K562 (cell line): ENCODE results near the gene TBC1D7. TPM values are rescaled to one million over a fixed set of nuclear protein-coding genes. Genes with fewer than 3 reads are reported as not detected.
A peak's percentile ranks its signal among the peaks of the same experiment; 100 is the strongest.

ENCODE experiments used
- ATAC-seq: fragments of 200-7000 bp; cut with Tn5 transposase; 3 replicates; pipeline ENCODE4 v1.9.1; 2020; ENCODE audit warnings: moderate library complexity
- BruUV-seq: library from RNA; stranded (reverse); fragments of 400-500 nt; replicated peaks from 2 replicates; lab custom pipeline; 2021; lab: Mats Ljungman, UMichigan
- CTCF ChIA-PET: fragments of 300-600 bp; formaldehyde crosslinking; extraction: SDS; loops from one replicate; lab custom pipeline; 2021; ENCODE audit warnings: low intra/inter-chr PET ratio; lab: Yijun Ruan, JAX
- POLR2A ChIA-PET: fragments of 300-600, 350-650 bp; sonication (Branson Sonifier 250); formaldehyde crosslinking; extraction: SDS; loops from one replicate; lab custom pipeline; 2021; ENCODE audit warnings: antibody characterized with exemption, inconsistent platforms; lab: Yijun Ruan, JAX
- DNase-seq, 4 experiments: peaks; one replicate each; pipeline versions ENCODE4 v3.0.0 to v3.0.0-alpha.2; 2011 to 2018; ENCODE audit warnings: low spot score in 3 of 4, mixed read lengths in 3 of 4; ENCODE audit errors: extremely low read depth in 1 of 4
- FAIRE-seq: peaks from 2 replicates; lab custom pipeline; 2011; peaks lifted over from hg19 to GRCh38; lab: Jason Lieb, UNC
- H2AFZ ChIP-seq: 2 replicates; pipeline ENCODE4 v1.6.0; 2011; ENCODE audit warnings: low read depth, low read length, control low read depth, inconsistent platforms
- H3K27ac ChIP-seq: fragments of 200-600 bp; 3 replicates; pipeline ENCODE4 v1.8.0; 2011; ENCODE audit warnings: low read depth, mild to moderate bottlenecking, control low read depth, inconsistent platforms, low read length, moderate library complexity, mixed read lengths; ENCODE audit errors: extremely low read depth
- H3K27me3 ChIP-seq, 2 experiments: fragments of 300-600 bp in 1 of 2; 2 replicates in 1 of 2; 3 replicates in 1 of 2; pipeline versions ENCODE4 v1.6.0 to v1.8.0; 2011; ENCODE audit warnings: inconsistent platforms in 2 of 2, low read length in 2 of 2, mild to moderate bottlenecking in 1 of 2, mixed read lengths in 1 of 2, moderate library complexity in 1 of 2; ENCODE audit not compliant: control insufficient read depth in 2 of 2, insufficient read depth in 2 of 2
- H3K36me3 ChIP-seq: fragments of 300-600 bp; 3 replicates; pipeline ENCODE4 v1.8.0; 2011; ENCODE audit warnings: mild to moderate bottlenecking, low read length, inconsistent platforms; ENCODE audit not compliant: control insufficient read depth, insufficient read depth
- H3K4me1 ChIP-seq, 2 experiments: fragments of 200-600 bp in 1 of 2; replicated peaks in 1 of 2; 2 replicates in 1 of 2; 3 replicates in 1 of 2; pipeline versions ENCODE4 v1.5.1 to v1.8.0; 2011; ENCODE audit warnings: inconsistent platforms in 2 of 2, low read length in 2 of 2, mild to moderate bottlenecking in 1 of 2, mixed read lengths in 1 of 2, moderate library complexity in 1 of 2; ENCODE audit not compliant: control insufficient read depth in 2 of 2, insufficient read depth in 2 of 2
- H3K4me2 ChIP-seq: 2 replicates; pipeline ENCODE4 v1.6.1; 2011; ENCODE audit warnings: low read length, control low read depth, inconsistent platforms, mixed read lengths; ENCODE audit not compliant: insufficient read depth
- H3K4me3 ChIP-seq: fragments of 200-600 bp; sonication (generic), shearing (Covaris generic); 2 replicates; pipeline ENCODE4 v1.5.1; 2016; ENCODE audit warnings: control low read depth, inconsistent platforms
- H3K79me2 ChIP-seq: fragments of 200-600 bp; 3 replicates; pipeline ENCODE4 v1.8.0; 2011; ENCODE audit warnings: low read length, inconsistent platforms; ENCODE audit not compliant: control insufficient read depth, insufficient read depth
- H3K9ac ChIP-seq, 2 experiments: 2 replicates each; pipeline versions ENCODE4 v1.6.0 to v1.6.1; 2011; ENCODE audit warnings: low read depth in 2 of 2, low read length in 2 of 2, control low read depth in 1 of 2, inconsistent platforms in 1 of 2, mild to moderate bottlenecking in 1 of 2, mixed read lengths in 1 of 2; ENCODE audit not compliant: insufficient read depth in 1 of 2
- H3K9me1 ChIP-seq: one replicate; pipeline ENCODE4 v1.6.0; 2011; ENCODE audit warnings: inconsistent platforms, mild to moderate bottlenecking, low read length, moderate library complexity; ENCODE audit not compliant: control insufficient read depth, insufficient read depth
- H3K9me3 ChIP-seq: replicated peaks from 2 replicates; pipeline ENCODE4 v1.5.1; 2011; ENCODE audit warnings: low read depth, low read length, inconsistent platforms; ENCODE audit not compliant: control insufficient read depth, insufficient read depth
- H4K20me1 ChIP-seq: replicated peaks from 2 replicates; pipeline ENCODE4 v1.6.1; 2011; ENCODE audit warnings: low read length, inconsistent platforms, mixed read lengths; ENCODE audit not compliant: control insufficient read depth, insufficient read depth
- EGR1 ChIP-seq: fragments of 450-650 bp; conservative IDR thresholded peaks from 2 replicates; pipeline ENCODE4 v1.6.1; 2017; ENCODE audit warnings: mild to moderate bottlenecking
- MAZ ChIP-seq, 2 experiments: fragments of 450-650 bp in 1 of 2; sonication (generic) in 1 of 2; formaldehyde crosslinking; IDR thresholded peaks in 1 of 2; conservative IDR thresholded peaks in 1 of 2; 2 replicates each; pipeline versions ENCODE4 v1.4.0 to v1.5.0; 2020; ENCODE audit warnings: mild to moderate bottlenecking in 1 of 2, missing genetic modification reagents in 1 of 2
- MTA2 ChIP-seq: fragments of 450-650 bp; IDR thresholded peaks from 2 replicates; pipeline ENCODE4 v1.6.1; 2016; ENCODE audit warnings: low read depth
- MYNN ChIP-seq, 2 experiments: sonication (generic); formaldehyde crosslinking in 1 of 2; IDR thresholded peaks; 2 replicates each; pipeline versions ENCODE4 v1.5.0 to v1.6.1; 2016 to 2020; ENCODE audit warnings: antibody characterized with exemption in 1 of 2, missing genetic modification reagents in 1 of 2
- NR0B1 ChIP-seq: fragments of 450-650 bp; IDR thresholded peaks from one replicate; pipeline ENCODE4 v1.6.1; 2018; ENCODE audit warnings: mild to moderate bottlenecking, moderate library complexity; ENCODE audit not compliant: partially characterized antibody
- SMARCA4 ChIP-seq: fragments of 450-650 bp; IDR thresholded peaks from 2 replicates; pipeline ENCODE4 v1.6.1; 2016
- TAL1 ChIP-seq: fragments of 450-650 bp; IDR thresholded peaks from 2 replicates; pipeline ENCODE4 v1.6.1; 2016; ENCODE audit warnings: mild to moderate bottlenecking
- TCF3 ChIP-seq: sonication (generic); formaldehyde crosslinking; IDR thresholded peaks from 2 replicates; pipeline ENCODE4 v1.4.0; 2020; ENCODE audit warnings: mild to moderate bottlenecking, missing genetic modification reagents
- TEAD4 ChIP-seq, 2 experiments: sonication (generic) in 1 of 2; formaldehyde crosslinking in 1 of 2; IDR thresholded peaks; 2 replicates each; pipeline versions ENCODE4 v1.6.1 to v1.8.0; 2012 to 2022; ENCODE audit warnings: borderline replicate concordance in 1 of 2, inconsistent platforms in 1 of 2, low read length in 1 of 2, mild to moderate bottlenecking in 1 of 2, missing genetic modification reagents in 1 of 2
- TRIM24 ChIP-seq, 2 experiments: fragments of 450-650 bp; IDR thresholded peaks; 2 replicates each; pipeline ENCODE4 v1.6.1; 2016
- ZNF311 ChIP-seq: fragments of 250-450 bp; sonication (Bioruptor Pico); IDR thresholded peaks from 2 replicates; pipeline ENCODE4 v1.4.0; 2020; ENCODE audit warnings: mild to moderate bottlenecking, moderate library complexity
- WGBS: fragments of 100-300 bp; shearing (Covaris generic); methylation state at CpG from one replicate; pipeline ENCODE4 v1.1.6; 2016; ENCODE audit warnings: low coverage, mixed read lengths; ENCODE audit not compliant: insufficient coverage; ENCODE audit errors: missing lambda C conversion rate; 5-methylcytosine and 5-hydroxymethylcytosine counted together
- in situ Hi-C: fragments of 300-500 bp; cut with MboI; formaldehyde crosslinking; loops from 4 replicates; pipeline ENCODE4 v1.15.0; 2018; ENCODE audit warnings: inconsistent platforms, mixed read lengths
- intact Hi-C: fragments of 100-400 bp; cut with micrococcal nuclease; formaldehyde crosslinking; loops from 2 replicates; pipeline ENCODE4 v1.14.2; 2022
- polyA plus RNA-seq, 8 experiments: library from polyadenylated mRNA; depleted of rRNA in 4 of 8; stranded (reverse) in 5 of 8; unstranded in 3 of 8; fragments of >200 nt; fragmentation: Nextera tagmentation in 2 of 8; fragmentation: Illumina TruSeq in 1 of 8; extraction: Ambion mirVana in 2 of 8; extraction: Trizol in 1 of 8; gene quantifications; 2 replicates each; pipeline versions ENCODE4 v1.2.1 to v1.2.3, GENCODE V29; 2011 to 2014; ENCODE audit warnings: inconsistent platforms in 1 of 8, missing spikeins in 1 of 8
- total RNA-seq, 7 experiments: library from RNA; depleted of rRNA in 6 of 7; stranded (reverse); fragments of >200 nt in 6 of 7; fragmentation: Illumina TruSeq in 2 of 7; extraction: Trizol in 2 of 7; gene quantifications; 2 replicates each; pipeline versions ENCODE4 v1.2.1 to v1.2.3, GENCODE V29; 2011 to 2021; ENCODE audit warnings: low replicate concordance in 1 of 7

TBC1D7 gene
- total and polyA plus RNA-seq, 9 of the 15 experiments (the other 6 are each of a cell fraction or from before 2014, with no cell fraction given), result 49.4 to 107 (median 61.1) TPM

- H3K4me3 ChIP-seq, result no peak overlapping the region
- no TSS peak for BruUV-seq
- ATAC-seq, result no peak
- DNase-seq, result peak in 3 of 4 experiments; percentile 25 to 66 (median 62)
- no peak overlapping the region for H3K27ac ChIP-seq
- POLR2A ChIA-PET, result interaction anchor here (0.8 to 1.3 kb wide), 4 partner anchors 14 to 421 kb away, joined by 3 to 4 read pairs (median 3); partner anchors contain the start of gene NOL7
- no peaks in the 10 kb centered on the region for H3K36me3 ChIP-seq
- H3K79me2 ChIP-seq, result no peaks in the 10 kb centered on the region
- in situ Hi-C loops, result loop anchor here (5.0 kb wide), 2 partner anchors 138 to 423 kb away; no protein-coding TSS in a partner anchor
- no peaks in the 10 kb centered on the region for H3K9me1 ChIP-seq
- H4K20me1 ChIP-seq, result no peaks in the 10 kb centered on the region
- CTCF ChIA-PET, result interaction anchor here (1.2 kb wide), 1 partner anchor 732 kb away, joined by 3 read pairs; no protein-coding TSS in a partner anchor
- H3K27me3 ChIP-seq, result no peaks in the 10 kb centered on the region; a peak in 1 of 5 replicates
- WGBS, result 5% methylated on average over 3 of the region's 3 CpGs
- H3K9me3 ChIP-seq, result no peaks in the 10 kb centered on the region
- no peak overlapping the region for H3K4me2 ChIP-seq
- no peak overlapping the region for H2AFZ ChIP-seq
- intact Hi-C loops, result loop anchor here (5.0 to 10.0 kb wide), 3 partner anchors 240 to 732 kb away; partner anchors contain the start of gene SIRT5
- H3K9ac ChIP-seq, result 0 out of 4 replicates have a peak overlapping the region, but pooled peaks of 1 of the 2 experiments have one; percentile 37
- FAIRE-seq, result no peak
- peaks cover 17 to 21% of the 10 kb centered on the region in 2 experiments for H3K4me1 ChIP-seq
- TF ChIP-seq EGR1, result peak; percentile 61
- TF ChIP-seq MYNN (IDR thresholded peaks at IDR 0.05), result 0 out of 2 replicates have a peak, but pooled peaks have one; percentile 51
- no peak for TF ChIP-seq MYNN (CRISPR knock-in tag; IDR thresholded peaks at IDR 0.05)
- TF ChIP-seq TEAD4 (IDR thresholded peaks at IDR 0.05; ENCODE audit: low read length), result peak; percentile 67
- no peak for TF ChIP-seq TEAD4 (CRISPR knock-in tag; IDR thresholded peaks at IDR 0.05; ENCODE audit: borderline replicate concordance)
- TF ChIP-seq NR0B1, result no peak
- 0 out of 2 replicates have a peak, but pooled peaks have one; percentile 27 for TF ChIP-seq ZNF311 (CRISPR knock-in tag)
- TF ChIP-seq TCF3 (CRISPR knock-in tag), result peak; percentile 68; the same call in 1 of the 2 replicates
- TF ChIP-seq SMARCA4, result peak; percentile 24; the same call in 1 of the 2 replicates
- peak; percentile 37 to 53; a peak in 2 of 4 replicates for TF ChIP-seq TRIM24 (IDR thresholded peaks at IDR 0.05)
- 0 out of 4 replicates have a peak, but pooled peaks of 1 of the 2 experiments have one; percentile 32 for TF ChIP-seq MAZ (CRISPR knock-in tag; conservative IDR thresholded peaks at IDR 0.05 in 1 of 2, IDR thresholded peaks at IDR 0.05 in 1 of 2)
- peak; percentile 38; the same call in 1 of the 2 replicates for TF ChIP-seq MTA2
- TF ChIP-seq TAL1, result peak; percentile 56; the same call in 1 of the 2 replicates
Observed at GRCh38 chr6:13334953-13335352, 6.6 kb upstream of the TBC1D7 start.
